ENCODE data around the gene SASH1. TPM values are rescaled to one million over a fixed set of nuclear protein-coding genes. Genes with fewer than 3 reads are reported as not detected.

Gene SASH1
- total RNA-seq, 4 donors from 2014 or later: 55.3 to 118 (median 79.6) TPM

DNA sequence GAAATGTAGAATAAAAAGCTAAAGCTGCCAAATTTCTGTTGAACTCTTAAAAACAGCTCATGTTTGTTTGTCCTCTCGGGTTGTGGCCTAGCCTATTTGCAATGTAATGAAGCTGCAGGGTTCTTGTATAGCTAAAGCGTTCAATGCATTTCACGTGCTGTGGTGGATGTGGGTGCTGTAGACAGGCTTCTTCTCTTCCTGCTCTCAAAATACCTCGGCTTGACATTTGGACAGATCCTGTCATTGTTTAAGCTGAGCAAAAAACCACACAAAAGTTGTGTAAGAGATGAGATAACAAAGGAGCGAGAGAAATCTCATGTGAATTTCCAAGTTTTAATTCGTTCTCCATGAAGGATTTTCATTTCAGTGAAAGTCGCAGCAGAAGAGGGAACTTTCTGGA, 207.9 kb downstream of the SASH1 start:
- no peak overlapping the region for H3K4me3 ChIP-seq
- no peaks in the 10 kb centered on the region for H3K9me3 ChIP-seq
- intact Hi-C loops (cut with DNase I): no loop called here
- WGBS, 2 donors: 82 to 87% methylated on average over 6 to 7 of the region's 7 CpGs
- H3K27ac ChIP-seq: no peak overlapping the region
- no peak for DNase-seq
- no peak for TF ChIP-seq POLR2A (IDR thresholded peaks at IDR 0.05)
- TF ChIP-seq, protein P1, sequence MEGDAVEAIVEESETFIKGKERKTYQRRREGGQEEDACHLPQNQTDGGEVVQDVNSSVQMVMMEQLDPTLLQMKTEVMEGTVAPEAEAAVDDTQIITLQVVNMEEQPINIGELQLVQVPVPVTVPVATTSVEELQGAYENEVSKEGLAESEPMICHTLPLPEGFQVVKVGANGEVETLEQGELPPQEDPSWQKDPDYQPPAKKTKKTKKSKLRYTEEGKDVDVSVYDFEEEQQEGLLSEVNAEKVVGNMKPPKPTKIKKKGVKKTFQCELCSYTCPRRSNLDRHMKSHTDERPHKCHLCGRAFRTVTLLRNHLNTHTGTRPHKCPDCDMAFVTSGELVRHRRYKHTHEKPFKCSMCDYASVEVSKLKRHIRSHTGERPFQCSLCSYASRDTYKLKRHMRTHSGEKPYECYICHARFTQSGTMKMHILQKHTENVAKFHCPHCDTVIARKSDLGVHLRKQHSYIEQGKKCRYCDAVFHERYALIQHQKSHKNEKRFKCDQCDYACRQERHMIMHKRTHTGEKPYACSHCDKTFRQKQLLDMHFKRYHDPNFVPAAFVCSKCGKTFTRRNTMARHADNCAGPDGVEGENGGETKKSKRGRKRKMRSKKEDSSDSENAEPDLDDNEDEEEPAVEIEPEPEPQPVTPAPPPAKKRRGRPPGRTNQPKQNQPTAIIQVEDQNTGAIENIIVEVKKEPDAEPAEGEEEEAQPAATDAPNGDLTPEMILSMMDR (IDR thresholded peaks at IDR 0.05): no peak
- no peaks in the 10 kb centered on the region for H3K27me3 ChIP-seq
- H3K36me3 ChIP-seq: peaks cover 0 to 79% (median 16%) of the 10 kb centered on the region in 3 donors
- peaks cover 0 to 6% (median 0%) of the 10 kb centered on the region in 3 donors for H3K4me1 ChIP-seq

DNA sequence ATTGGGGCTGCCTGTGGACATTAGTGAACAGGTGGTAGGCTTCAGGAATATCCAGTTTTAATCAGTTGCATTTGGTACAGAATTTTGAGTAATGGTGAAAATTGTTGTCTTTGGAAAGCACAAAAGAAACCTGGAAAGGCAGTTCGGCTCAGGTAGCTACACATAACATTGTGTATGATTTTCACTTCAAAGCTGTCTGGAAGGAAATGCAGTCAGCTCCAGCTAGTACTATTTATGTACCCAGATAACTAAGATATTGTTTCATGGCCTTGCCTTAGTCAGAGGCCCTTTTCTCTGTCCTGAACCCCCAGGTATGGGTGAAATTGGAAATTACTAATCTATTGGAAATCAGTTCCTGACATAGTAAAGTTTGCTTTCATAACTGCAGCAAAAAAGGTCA, 208.6 kb downstream of the SASH1 start:
- peaks cover 0 to 72% (median 10%) of the 10 kb centered on the region in 3 donors for H3K36me3 ChIP-seq
- no peak overlapping the region for H3K27ac ChIP-seq
- no peak for TF ChIP-seq POLR2A (IDR thresholded peaks at IDR 0.05)
- TF ChIP-seq, protein P1 (IDR thresholded peaks at IDR 0.05): no peak
- intact Hi-C loops (cut with DNase I): no loop called here
- H3K4me1 ChIP-seq: peaks cover 0 to 6% (median 0%) of the 10 kb centered on the region in 3 donors
- no peak for DNase-seq
- whole genome bisulfite sequencing, 2 donors: 77 to 81% methylated on average over 1 of the region's 1 CpG
- H3K9me3 ChIP-seq: no peaks in the 10 kb centered on the region
- H3K4me3 ChIP-seq: no peak overlapping the region
- no peaks in the 10 kb centered on the region for H3K27me3 ChIP-seq

DNA sequence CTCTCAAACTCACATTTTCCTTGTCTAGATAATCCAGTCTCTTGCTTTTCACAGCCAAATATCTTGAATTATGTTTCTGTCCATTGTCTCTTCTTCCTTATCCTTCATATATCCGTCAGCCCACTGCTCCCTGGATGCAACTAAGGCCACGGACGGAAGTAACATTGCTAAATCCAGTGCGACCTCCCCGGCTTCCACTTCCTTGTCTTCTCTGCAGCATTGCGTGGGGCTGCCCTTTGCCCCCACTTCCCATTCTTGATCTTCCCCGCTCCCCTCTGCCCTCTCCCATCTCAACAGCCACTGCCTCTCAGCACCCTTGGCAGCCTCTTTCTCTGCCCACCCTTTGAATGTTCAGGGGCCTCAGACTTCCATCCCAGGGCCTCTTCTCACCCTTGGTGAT, 213.8 kb downstream of the SASH1 start:
- Histone ChIP-seq H3K27me3 (no peaks in the 10 kb centered on the region), H3K27ac (no peak overlapping the region), H3K9me3 (no peaks in the 10 kb centered on the region), H3K4me1 (peaks cover 0 to 12% (median 3%) of the 10 kb centered on the region in 3 donors), H3K4me3 (no peak overlapping the region), H3K36me3 (peaks cover 0 to 20% (median 0%) of the 10 kb centered on the region in 3 donors)
- intact Hi-C loops (cut with DNase I): no loop called here
- TF ChIP-seq POLR2A (IDR thresholded peaks at IDR 0.05): no peak
- TF ChIP-seq, protein P1 (IDR thresholded peaks at IDR 0.05): no peak
- WGBS, 2 donors: 59 to 78% methylated on average over 6 of the region's 7 CpGs
- DNase-seq: no peak

DNA sequence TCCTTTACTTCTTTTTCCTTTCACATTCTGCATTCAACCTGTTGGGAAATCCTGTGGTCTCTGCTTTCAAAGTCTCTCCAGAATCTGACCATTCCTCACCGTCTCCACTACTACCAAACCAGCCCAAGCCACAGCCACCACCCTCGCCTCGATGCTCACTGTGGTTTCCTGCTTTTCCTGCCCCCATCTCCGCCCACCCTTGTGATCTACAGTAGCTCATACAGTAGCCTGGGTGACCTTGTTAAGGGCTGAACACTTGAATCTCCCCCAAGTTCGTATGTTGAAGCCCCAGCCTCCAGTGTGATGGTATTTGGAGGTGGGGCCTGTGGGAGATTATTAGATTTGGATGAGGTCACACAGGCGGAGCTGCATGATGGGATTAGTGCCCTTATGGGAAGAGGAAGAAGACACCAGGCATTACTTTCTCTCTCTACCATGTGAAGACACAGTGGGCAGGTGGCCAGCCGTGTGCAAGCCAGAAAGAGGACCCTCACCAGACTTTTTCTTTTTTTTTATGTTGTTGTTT, 215.2 kb downstream of the SASH1 start:
- no peak overlapping the region for H3K4me3 ChIP-seq
- intact Hi-C loops (cut with DNase I): no loop called here
- TF ChIP-seq POLR2A (IDR thresholded peaks at IDR 0.05): no peak
- TF ChIP-seq, protein P1 (IDR thresholded peaks at IDR 0.05): no peak

DNA sequence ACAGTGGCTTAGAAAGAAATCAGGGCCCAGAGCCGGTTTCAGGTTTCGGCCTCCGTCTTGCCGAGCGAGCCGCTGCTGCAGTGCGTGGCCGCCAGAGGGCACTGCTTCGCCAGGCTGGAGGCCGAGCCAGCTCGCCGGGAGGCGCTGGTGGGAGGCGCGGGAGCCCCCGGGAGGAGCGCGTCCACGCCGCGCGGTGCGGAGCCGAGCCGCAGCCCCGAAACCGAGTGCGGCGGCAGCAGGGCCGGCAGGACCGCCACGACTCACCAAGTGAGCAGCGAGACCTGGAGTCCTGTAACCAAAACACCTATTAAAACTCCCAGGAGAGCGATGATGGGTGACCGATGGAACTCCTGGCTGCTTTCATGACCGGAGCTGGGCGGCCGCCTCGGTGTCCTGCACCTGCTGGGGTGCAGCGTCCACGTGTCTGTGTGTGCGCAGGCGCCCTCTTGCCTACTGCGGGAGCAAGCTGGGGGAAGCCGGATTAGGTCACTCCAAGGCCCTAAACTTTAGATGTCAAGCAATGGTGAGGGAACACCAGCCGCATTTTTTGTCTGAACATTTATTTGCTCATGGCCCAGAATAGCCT, 217.3 kb downstream of the SASH1 start:
- Histone ChIP-seq H3K36me3 (no peaks in the 10 kb centered on the region), H3K27ac (no peak overlapping the region), H3K27me3 (no peaks in the 10 kb centered on the region), H3K9me3 (no peaks in the 10 kb centered on the region), H3K4me1 (peaks cover 0 to 12% (median 3%) of the 10 kb centered on the region in 3 donors), H3K4me3 (peak overlapping the region; percentile 27 to 69 (median 38))
- no peak for TF ChIP-seq POLR2A (IDR thresholded peaks at IDR 0.05)
- TF ChIP-seq, protein P1 (IDR thresholded peaks at IDR 0.05): peak; percentile 87 to 97 (median 94)
- WGBS, 2 donors: 5 to 9% methylated on average over 19 to 26 of the region's 46 CpGs
- no peak for DNase-seq
- intact Hi-C loops (cut with DNase I): no loop called here

More for the DNA sequence above, 215.2 kb downstream of the SASH1 start:
- no peaks in the 10 kb centered on the region for H3K9me3 ChIP-seq
- peaks cover 0 to 6% (median 0%) of the 10 kb centered on the region in 3 donors for H3K36me3 ChIP-seq
- H3K4me1 ChIP-seq: peaks cover 0 to 12% (median 3%) of the 10 kb centered on the region in 3 donors
- no peak for DNase-seq
- H3K27me3 ChIP-seq: no peaks in the 10 kb centered on the region
- H3K27ac ChIP-seq: no peak overlapping the region
- WGBS, 2 donors: 52 to 53% methylated on average over 7 of the region's 7 CpGs

Data from esophagus squamous epithelium (tissue), 5 donors.